Stimulated activated CD4-positive, alpha-beta T cell treated with anti-CD3 and anti-CD28 coated beads, Interleukin-15, amount 100 ng/mL, for 24 hours (primary cell): Measurements from ENCODE around the gene TANC2.
"Not testable (repeated sequence)": the region's sequence is repeated elsewhere in the genome, so short reads cannot be mapped to it uniquely, and the experiment has no call there.

ENCODE experiments used
- DNase-seq: peaks from one replicate; pipeline ENCODE4 v3.0.0-alpha.2; 2020

TANC2 gene

DNA sequence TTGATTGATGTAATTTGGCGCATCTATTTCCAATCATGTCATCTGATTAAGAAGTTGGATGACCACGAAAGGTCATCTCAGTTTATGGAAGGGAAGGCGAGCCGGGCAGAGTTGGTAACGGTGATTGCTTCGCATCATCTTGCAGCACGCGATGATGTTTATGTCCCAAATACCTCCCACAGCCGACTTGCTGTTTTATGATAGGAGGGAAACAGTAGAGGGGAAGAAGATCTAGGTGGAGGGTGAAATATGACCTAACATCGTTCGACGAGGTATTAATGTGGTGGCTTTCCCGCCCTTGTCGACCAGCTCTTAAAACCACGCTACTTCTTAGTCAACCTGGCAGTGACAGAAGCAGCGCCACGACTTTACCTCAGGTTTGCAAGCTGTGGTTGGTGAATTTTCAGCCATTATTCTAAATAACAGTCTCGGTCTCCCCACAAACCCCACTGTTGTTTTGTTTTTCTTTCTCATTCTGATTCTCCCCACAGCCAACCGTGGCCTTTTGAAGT, 805 bp upstream of the TANC2 start:
- peak; percentile 69 for DNase-seq

DNA sequence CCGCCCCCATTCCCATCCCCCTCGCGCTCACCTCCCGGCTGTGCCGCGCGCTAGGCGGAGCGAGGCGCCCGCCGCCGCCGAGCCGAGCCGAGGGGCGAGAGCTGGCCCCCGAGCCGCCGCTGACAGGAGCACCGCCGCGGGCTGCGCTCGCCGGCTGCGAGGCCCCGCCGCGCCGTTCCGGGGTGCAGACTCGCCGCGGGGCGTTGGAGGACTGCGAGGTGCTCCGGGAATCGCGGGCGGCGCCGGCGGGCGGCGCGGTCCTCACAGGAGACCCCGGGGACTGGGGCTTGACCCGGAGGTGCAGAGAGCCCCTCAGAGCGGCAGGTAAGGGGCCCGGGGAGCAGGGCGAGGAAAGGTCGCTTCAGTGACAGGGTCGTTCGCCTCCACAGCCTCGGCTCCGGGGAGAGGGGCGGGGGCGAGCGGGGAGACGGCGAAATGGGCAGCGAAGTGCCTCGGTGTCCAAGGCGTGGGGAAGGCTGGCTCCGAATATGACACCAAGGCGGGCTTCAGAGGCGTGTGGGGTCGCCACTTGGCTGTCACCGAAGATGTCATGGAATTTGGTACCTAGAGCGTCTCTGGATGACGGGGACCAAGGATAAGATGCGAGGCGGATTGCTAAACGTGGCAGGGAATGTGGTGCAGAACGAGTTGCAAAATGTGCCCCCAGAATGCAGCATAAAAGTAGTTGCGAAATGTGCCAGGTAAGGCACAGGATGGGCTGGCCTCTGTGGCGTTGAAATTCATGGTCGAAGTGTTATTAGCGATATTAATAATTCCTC, 580 bp downstream of the TANC2 start:
- peak; percentile 69 for DNase-seq

DNA sequence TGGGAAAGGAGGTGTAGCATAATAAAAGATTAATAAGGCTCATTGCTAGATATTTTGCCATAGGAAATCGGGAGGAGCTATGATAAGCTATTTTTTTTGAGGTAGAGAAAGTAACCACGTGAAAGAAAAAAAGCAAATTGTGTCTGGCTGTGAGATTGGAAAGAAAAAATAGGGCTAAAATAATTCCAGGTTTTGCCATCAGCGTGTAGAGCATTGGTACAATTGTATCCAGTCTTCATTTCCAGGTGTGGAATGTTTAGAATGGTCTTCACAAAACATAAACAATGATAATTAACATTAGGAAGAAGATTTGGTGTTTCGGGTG, 1.1 kb downstream of the TANC2 start:
- no peak for DNase-seq

DNA sequence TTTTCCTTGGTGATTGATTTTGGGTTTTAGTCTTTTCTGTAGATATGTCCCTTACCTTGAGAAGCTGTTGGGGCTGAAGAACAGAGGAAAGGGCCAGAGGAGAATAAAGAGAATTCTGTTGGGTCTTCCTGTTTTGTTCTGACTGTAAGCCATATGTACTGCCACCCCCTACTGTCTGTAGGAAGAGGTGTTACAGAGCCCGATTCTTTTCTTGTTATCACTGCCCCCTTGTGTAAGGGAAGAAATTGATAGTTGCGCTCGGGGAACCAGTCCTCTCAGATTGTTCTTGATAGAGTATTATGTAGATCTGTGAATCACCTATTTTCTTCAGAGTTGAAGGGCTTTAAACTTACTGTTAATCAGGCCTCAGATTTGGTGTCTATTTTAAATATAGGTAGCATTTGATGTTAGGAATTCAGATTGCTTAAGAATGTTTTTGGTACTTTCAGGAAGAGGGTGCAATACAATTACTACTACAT, 2.4 kb downstream of the TANC2 start:
- peak; percentile 49 for DNase-seq

DNA sequence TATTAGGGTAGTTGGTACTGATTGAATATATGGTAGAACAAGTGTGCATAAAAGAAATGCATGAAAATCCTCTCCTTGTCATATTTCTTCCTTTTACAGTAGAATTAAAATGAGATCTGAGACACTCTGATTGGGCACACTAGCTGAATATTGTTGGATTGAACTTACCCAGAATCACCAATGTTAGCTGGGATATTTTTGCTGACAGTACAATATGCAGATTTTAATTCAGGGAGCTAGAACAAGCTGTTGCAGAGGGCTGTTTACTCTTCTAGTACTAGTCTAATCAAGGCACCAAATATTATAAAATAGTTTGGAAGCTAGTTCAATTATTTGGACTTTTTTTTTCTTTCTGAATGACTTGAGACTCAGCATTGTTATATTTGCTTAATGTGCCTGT, 4.6 kb downstream of the TANC2 start:
- no peak for DNase-seq

DNA sequence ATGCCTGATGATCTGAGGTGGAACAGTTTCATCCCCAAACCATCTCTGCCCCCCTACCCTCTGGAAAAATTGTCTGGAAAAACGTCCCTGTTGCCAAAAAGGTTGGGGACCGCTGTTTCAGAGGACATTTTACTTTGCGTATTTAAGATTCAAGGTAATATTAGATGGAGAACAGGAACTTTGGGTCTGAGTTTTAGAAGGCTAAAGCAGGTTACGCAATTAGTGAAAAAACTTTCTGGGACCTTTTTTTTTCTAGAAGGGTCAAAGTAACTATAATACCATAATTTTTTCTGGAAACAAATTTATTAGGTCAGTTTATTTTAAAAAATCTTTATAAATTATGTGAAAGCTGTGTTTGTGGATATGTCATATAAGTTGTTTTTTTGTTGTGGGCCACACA, 5.8 kb downstream of the TANC2 start:
- DNase-seq = no peak

DNA sequence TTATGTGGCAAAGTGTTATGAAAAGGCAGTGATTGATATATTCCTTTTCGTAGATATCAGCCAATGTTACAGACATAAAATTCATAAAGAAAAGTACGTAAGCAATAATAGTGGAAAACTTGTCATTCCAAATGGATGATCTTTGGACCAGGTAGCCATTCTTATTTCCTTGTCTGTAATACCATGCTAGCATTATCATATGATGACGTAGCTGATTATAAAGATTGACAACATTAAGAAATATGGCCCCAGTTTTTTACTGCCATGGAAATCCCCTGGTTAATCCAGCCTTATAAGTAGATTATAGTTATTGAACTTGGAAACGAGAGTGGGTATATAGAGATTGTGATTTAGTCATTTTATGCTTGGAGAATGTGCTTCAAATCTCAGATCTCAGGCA, 8.8 kb downstream of the TANC2 start:
- no peak for DNase-seq

DNA sequence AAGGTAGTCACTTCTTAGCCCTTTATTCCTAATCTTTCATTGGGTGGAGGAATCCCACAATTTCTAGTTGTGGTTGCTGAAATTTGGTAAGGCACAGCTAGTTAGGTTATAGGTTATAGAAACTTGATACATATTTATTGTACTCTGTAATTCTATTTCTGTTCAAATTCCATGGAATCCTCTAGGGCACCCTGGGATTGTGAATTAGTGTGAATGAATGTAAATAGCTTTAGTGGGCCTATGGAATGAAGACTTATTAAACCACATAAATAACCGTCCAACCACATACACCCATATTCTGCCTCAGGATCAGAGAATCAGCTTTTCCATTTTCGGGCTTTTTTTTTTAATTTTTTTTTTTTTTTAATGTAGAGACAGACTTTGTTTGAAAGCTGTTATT, 9.2 kb downstream of the TANC2 start:
- DNase-seq = no peak

DNA sequence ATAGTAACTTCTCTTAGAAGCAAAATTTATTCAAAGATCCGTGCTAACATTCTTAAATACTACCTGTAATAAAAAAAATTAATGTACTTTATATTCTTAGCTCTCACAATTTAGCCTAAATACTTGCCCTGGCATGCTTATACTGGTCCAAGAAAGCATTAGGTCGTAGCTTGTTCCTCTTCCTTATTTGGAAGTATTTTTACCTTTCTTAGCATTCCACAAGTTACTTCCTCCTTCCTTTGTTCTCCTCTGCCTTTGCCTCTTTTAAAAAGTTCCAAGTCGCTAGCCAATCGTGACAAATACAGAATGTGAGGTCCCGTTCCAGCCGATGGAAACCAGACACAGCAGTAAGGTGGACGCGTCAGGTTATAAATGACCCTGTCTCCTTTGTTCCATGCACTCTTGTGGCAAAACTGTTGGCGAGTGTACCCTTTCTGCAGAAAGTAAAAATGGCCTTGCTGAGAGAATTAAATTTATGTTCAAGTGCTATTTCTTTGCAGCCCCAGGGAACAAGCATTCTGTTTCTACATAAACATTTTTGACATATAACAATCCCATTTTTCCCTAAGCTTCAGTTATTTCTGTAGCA, 10.7 kb downstream of the TANC2 start:
- not testable (repeated sequence) for DNase-seq

DNA sequence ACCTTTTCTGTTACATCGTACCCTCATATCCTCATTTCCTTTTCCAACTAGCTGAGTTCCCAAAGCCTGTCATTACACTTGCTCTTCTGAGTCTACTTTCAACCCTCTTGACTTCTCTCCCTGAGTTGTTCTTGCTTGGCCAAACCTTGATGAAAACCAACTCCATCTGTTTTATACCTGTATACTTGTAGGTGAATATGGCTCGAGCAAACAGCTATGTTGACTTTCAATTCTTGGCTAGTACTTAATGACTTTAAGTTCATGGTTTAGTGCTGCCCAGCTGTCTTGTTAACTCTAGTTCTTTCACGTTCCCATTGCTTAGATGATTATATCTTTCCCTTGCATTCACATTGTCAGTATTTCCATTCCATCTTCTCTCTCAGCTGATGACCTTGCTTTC, 14.8 kb downstream of the TANC2 start:
- no peak for DNase-seq

DNA sequence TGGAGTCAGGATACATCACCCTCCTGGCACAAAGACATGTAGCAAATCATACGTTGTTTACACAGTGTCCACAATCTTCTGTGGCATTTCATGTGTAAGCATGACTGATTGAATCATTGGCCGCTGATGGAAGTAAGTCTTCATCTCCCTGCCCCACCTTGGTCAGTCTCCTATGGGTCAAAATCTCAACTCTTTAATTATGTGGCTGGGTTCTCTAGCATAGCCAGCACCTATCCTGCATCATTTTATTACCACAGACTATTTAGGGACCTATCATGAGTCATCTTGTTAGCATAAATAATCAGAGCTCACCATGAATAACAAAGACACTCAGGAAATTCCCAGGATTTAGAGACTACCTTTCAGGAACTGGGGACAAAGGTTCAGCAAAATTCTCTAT, 15.9 kb downstream of the TANC2 start:
- no peak for DNase-seq

DNA sequence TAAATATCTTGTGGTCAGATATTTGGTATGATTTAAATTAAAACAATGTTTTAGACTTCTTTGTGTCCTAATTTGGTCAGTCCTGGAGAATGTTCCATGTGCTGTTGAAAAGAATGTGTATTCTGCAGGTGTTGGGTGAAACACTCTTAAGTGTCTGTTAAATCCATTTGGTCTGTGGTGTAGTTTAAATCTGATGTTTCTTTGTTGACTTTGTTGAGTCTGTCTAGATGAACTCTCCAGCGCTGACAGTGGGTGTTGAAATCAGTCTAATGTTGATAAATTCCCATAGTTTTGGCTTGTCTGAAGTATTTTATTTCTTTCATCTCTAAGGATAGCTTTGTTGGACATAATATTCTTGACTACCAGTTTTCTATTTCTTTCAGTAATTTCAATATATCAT, 18.8 kb downstream of the TANC2 start:
- DNase-seq = no peak

DNA sequence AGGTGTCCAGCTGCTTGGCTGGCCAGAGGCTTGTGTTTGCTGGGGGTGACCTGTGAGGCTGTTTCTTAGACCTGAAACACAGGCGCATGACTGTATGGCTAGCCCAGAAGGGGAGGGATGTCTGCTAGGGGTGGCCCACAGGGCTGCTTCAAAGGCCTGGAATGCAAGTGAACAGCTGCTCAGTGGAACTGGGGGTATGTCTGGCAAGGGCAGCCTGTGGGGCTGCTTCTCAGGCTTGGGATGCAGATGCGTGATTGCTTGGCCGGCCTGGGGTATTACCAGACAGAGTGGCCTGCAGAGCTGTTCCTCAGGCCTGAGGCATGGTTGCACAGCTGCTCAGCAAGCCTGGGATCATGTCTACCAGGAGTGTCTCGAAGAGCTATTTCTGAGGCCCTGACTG, 20.5 kb downstream of the TANC2 start:
- no peak for DNase-seq

DNA sequence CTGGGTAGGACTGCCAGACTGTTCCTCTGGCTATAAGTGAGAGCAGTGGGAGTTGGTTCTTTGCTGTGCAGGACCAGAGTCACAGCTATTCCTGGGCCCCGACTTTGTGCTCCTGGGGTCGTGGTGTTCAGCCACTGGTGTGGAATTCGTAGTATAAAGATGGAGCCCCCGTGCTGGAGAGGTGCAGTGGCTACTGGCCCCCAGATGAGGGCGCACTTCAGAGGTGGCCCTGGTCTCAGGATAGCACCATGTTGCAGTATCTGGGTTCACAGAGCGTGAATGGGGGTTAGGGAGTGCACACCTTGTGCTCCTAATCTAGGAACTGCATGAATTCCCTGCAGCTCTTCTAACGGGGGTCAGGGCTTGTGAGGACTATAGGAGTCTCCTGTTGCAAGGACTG, 21.1 kb downstream of the TANC2 start:
- no peak for DNase-seq

DNA sequence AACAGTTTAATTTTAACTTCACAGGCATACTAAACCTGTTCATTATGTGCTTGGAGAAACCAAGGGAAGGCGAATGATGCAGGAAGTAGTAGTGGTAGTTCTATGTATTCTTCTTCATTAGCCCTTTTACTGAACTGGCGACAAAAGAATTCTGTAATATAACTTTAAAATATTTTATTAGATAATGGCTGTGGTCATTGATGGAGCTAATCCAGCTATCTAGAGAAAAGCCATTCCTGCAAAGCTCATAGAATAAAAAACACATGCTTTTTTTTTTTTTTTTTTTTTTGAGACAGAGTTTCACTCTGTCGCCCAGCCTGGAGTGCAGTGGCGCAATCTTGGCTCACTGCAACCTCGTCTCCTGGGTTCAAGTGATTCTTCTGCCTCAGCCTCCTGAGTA, 23.5 kb downstream of the TANC2 start:
- no peak for DNase-seq

DNA sequence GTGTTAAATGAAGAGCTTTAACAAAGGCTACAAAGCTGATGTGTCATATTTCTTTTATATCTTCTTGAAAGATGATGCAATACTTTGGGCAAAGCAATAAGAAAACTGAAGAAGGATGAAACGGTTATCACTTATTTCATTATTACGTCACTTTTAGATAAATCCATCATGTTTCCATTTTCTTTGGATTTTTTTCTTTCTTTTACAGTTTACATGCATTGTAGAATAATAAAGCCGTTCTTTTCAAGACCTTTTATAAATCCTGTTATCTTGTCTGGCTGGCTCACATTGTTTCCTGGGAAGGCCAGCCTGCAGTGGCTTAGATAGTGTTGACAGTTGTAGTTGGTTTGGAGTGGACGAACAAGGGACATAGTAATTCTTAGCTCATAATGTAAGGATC, 28.9 kb downstream of the TANC2 start:
- no peak for DNase-seq

DNA sequence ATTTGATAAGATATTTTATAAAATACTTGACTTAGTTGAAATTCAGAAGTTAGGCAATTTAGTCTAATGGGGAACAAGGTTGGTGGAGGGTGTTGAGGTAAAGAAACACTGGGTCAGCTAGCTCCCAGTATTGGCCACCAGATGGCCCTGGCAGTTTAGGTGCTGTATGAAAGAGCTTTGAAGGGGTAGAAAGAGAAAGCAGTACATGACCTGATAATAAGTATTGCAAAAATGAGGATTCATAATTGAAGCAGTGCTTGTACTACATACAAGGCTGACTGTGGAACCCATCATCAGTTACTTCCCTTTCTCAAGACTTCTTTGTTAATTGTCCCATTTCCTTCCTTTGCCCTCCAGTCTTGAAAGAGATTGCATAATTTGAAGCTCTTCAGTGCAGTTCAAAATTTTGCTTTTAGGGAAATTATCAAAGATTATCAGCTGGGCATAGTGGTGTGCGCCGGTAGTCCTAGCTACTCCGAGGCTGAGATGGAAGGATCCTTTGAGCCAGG, 29.4 kb downstream of the TANC2 start:
- DNase-seq = peak; percentile 26

DNA sequence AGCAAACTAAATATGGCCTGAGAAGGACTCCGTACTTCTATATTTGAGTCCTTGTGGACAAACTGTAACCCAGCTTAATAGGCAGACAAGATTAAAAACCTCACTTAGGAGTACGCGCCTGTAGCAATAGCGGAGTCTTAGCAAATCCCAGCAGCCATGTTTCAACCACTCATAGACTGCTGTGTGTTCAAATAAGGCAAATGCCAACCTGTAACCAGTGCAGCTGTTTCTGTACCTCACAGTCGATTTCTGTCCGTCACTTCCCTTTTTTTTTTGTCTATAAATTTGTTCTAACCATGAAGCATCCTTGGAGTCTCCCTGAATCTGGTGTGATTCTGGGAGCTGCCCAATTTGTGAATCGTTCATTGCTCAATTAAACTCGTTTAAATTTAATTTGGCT, 30.2 kb downstream of the TANC2 start:
- DNase-seq = no peak

DNA sequence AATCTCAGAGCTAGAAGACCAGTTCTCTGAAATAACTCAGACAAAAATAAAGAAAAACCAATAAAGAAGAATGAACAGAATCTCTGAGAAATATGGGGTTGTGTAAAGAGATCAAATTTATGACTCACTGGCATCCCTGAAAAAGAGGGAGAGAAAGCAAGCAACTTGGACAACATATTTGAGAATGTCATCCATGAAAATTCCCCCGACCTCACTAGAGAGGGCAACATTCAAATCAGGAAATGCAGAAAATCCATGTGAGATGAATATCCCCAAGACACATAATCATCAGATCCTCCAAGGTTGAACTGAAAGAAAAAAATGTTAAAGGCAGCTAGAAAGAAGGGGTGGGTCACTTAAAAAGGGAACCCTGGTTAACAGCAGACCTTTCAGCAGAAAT, 32.1 kb downstream of the TANC2 start:
- DNase-seq = no peak

DNA sequence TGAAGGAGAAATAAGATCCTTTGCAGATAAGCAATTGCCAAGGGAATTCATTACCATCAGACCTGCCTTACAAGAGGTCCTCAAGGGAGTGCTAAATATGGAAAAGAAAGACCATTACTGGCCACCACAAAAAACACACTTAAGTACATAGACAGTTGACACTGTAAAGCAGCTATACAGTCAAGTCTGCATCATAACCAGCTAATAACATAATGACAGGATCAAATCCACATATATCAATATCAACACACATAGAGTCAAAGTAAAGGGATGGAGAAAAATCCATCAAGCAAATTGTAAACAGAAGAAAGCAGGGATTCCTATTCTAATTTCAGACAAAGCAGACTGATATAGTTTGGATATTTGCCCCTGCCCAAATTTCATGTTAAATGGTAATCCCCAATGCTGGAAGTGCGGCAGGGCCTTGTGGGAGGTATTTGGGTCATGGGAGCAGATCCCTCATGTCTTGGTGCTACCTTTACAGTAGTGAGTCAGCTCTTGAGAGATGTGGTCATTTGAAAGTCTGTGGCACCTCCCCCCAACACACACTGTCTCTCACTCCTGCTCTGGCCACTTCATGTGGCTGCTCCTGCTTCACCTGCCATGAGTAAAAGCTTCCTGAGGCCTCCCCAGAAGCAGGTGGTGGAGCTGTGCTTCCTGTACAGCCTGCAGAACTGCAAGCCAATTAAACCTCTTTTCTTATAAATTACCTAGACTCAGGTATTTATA, 32.8 kb downstream of the TANC2 start:
- no peak for DNase-seq

DNA sequence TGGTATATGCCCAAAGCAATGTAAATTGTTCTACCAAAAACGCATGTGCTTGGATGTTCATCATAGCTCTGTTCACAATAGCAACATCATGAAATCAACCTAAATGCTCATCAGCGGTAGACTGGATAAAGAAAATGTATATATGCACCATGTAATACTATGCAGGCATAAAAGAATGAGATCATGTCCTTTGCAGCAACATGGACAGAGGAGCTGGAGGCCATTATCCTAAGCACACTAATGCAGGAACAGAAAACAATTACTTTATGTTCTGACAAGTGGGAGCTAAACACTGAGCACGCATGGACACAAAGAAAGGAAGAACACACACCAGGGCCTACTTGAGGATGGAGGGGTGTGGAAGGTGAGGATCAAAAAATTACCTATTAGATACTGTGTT, 33.7 kb downstream of the TANC2 start:
- no peak for DNase-seq

DNA sequence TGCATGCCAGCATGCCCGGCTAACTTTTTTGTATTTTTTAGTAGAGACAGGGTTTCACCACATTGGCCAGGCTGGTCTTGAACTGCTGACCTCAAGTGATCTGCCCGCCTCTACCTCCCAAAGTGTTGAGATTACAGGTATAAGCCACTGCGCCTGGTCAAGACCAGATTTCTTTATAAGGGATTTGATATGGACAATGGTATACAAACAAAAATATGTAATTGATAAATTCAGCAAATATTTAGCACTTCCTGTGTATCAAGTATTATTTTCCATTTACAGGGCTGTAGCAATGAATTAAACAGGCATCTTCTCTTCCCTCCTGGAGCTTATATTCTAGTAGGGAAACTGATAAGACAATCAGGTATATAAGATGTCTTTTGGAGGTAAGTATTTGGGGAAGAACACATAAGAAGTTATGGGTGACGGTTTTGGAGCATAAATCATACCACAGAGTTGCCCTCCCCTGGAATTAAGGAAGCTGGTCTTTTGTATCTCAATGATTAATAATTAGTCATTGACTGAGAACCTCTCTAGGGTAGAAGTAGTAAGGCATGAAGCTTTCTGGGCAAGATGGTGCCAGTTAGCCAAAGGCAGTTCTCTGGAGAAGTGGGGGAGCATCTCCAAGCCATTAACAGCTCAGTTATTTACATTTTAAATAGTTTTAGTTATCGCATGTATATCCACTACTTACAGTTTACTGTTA, 35.8 kb downstream of the TANC2 start:
- no peak for DNase-seq

DNA sequence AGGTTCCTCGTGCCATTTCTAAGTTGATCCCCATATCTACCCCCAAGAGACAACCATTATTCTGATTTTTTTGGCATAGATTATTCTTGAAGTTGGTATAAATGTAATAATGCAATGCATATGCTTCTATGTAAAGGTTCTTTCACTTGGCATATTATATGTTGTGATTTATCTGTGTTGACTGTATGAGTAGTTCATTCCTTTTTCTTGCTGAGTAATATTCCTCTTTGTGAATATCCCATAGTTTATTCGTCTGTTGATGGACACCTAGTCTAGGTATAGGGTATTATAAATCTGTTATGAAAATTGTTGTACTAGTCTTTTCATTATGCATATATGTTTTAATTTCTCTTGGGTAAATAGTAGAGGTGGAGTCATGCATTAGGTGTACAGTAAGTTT, 36.6 kb downstream of the TANC2 start:
- no peak for DNase-seq
